Psoas muscle (tissue), 8 donors: Measurements from ENCODE around the gene ATP10B. TPM values are rescaled to one million over a fixed set of nuclear protein-coding genes. Genes with fewer than 3 reads are reported as not detected.

Source experiments
- ATAC-seq, 4 donors: fragments of 200-7000 bp; cut with Tn5 transposase; one replicate each; pipeline ENCODE4 v1.9.1; 2020; ENCODE audit warnings: moderate library complexity in 3 of 4, mild to moderate bottlenecking in 2 of 4
- DNase-seq, 2 donors: peaks; one replicate each; pipeline ENCODE4 v3.0.0-alpha.2; 2020
- H3K27ac ChIP-seq: fragments of 200-600 bp; one replicate; pipeline ENCODE4 v1.8.0; 2022
- H3K27me3 ChIP-seq, 3 donors: fragments of 200-600 bp in 1 of 3; one replicate each; pipeline versions ENCODE4 v1.6.1 to v1.8.0; 2013 to 2022; ENCODE audit warnings: low read length in 2 of 3, mild to moderate bottlenecking in 2 of 3, moderate library complexity in 1 of 3; ENCODE audit not compliant: insufficient read depth in 3 of 3
- H3K36me3 ChIP-seq, 2 donors: fragments of 200-600 bp in 1 of 2; one replicate each; pipeline versions ENCODE4 v1.6.1 to v1.8.0; 2013 to 2022; ENCODE audit warnings: low read depth in 1 of 2, mild to moderate bottlenecking in 1 of 2, moderate library complexity in 1 of 2; ENCODE audit not compliant: insufficient read depth in 1 of 2
- H3K4me1 ChIP-seq: fragments of 200-600 bp; one replicate; pipeline ENCODE4 v1.8.0; 2022
- H3K4me3 ChIP-seq: fragments of 200-600 bp; one replicate; pipeline ENCODE4 v1.8.0; 2022; ENCODE audit warnings: mild to moderate bottlenecking
- H3K9me3 ChIP-seq: fragments of 200-600 bp; one replicate; pipeline ENCODE4 v1.8.0; 2022
- CTCF ChIP-seq: fragments of 200-600 bp; IDR thresholded peaks from one replicate; pipeline ENCODE4 v1.8.0; 2022; ENCODE audit warnings: antibody characterized with exemption
- WGBS, 3 donors: extraction: QIAGEN DNeasy Blood & Tissue Kit; methylation state at CpG; one replicate each; pipeline versions ENCODE4 v1.1.6 to v1.1.7; 2013; 5-methylcytosine and 5-hydroxymethylcytosine counted together
- intact Hi-C, 2 donors: fragments of 100-400 bp; cut with DNase I; formaldehyde crosslinking; loops; one replicate each; pipeline versions ENCODE4 v1.11.0 to v1.14.2; 2022
- polyA plus RNA-seq, 3 donors: library from polyadenylated mRNA; stranded (reverse); fragments of 200-250 nt; gene quantifications; one replicate each; pipeline ENCODE4 v1.2.3, GENCODE V29; 2013
- total RNA-seq, 4 donors: library from RNA; stranded (reverse); fragmentation: NEBNext Ultra II Directional in 2 of 4; extraction: Animal tissue kit (Norgen Biotek cat#: 25700) in 2 of 4; gene quantifications; one replicate each; pipeline versions ENCODE4 v1.2.1 to v1.2.4, GENCODE V29; 2021 to 2023
- donor health status: healthy with polysubstance abuse.
- donor health status: DM: no; HTN: no; CAD: no; lungs with moderate emphysema.
- donor health status: Bipolar disorder and iron deficiency.
- donor health status: healthy.
- donor health status: DM: yes; HTN: yes; CAD: no.
- donor health status: DM: no; HTN: no; CAD: no.
- donor health status: DM: no; HTN: no; CAD: no.
- donor health status: DM: yes; HTN: yes; CAD: no.

ATP10B gene
- total and polyA plus RNA-seq, 7 donors, result 0.01 to 0.04 TPM; not detected in 5

GRCh38 chr5:160799184-160799583, 52.8 kb downstream of the ATP10B start:
- Histone ChIP-seq H3K27ac (no peak overlapping the region), H3K4me1 (no peaks in the 10 kb centered on the region), H3K4me3 (no peak overlapping the region), H3K36me3 (no peaks in the 10 kb centered on the region), H3K9me3 (no peaks in the 10 kb centered on the region), H3K27me3 (no peaks in the 10 kb centered on the region)
- WGBS, 3 donors, result 63 to 75% (median 67%) methylated on average over 4 of the region's 4 CpGs
- ATAC-seq (no peak), DNase-seq (no peak)
- intact Hi-C loops, result no loop called here
- TF ChIP-seq CTCF, result no peak

GRCh38 chr5:160797020-160797419, 55.0 kb downstream of the ATP10B start:
- no peaks in the 10 kb centered on the region for H3K9me3 ChIP-seq
- no peak for TF ChIP-seq CTCF
- intact Hi-C loops, result no loop called here
- H3K27ac ChIP-seq, result no peak overlapping the region
- ATAC-seq (no peak), DNase-seq (no peak)
- H3K27me3 ChIP-seq, result no peaks in the 10 kb centered on the region
- 63 to 66% (median 64%) methylated on average over 4 of the region's 4 CpGs for WGBS, 3 donors
- no peaks in the 10 kb centered on the region for H3K4me1 ChIP-seq
- H3K4me3 ChIP-seq, result no peak overlapping the region
- H3K36me3 ChIP-seq, result no peaks in the 10 kb centered on the region

GRCh38 chr5:160793530-160793899, 58.5 kb downstream of the ATP10B start:
- Histone ChIP-seq H3K27me3 (peaks cover 0 to 2% (median 0%) of the 10 kb centered on the region in 3 donors), H3K4me1 (no peaks in the 10 kb centered on the region), H3K9me3 (no peaks in the 10 kb centered on the region), H3K4me3 (no peak overlapping the region), H3K36me3 (no peaks in the 10 kb centered on the region), H3K27ac (no peak overlapping the region)
- 94% methylated on average over 2 of the region's 2 CpGs for WGBS, 3 donors
- ATAC-seq (no peak), DNase-seq (no peak)
- TF ChIP-seq CTCF, result no peak
- intact Hi-C loops, result no loop called here

GRCh38 chr5:160792732-160793529, 59.1 kb downstream of the ATP10B start:
- intact Hi-C loops, result no loop called here
- H3K27me3 ChIP-seq, result peaks cover 0 to 2% (median 0%) of the 10 kb centered on the region in 3 donors
- WGBS, 3 donors, result 77 to 84% (median 84%) methylated on average over 7 of the region's 7 CpGs
- H3K36me3 ChIP-seq, result no peaks in the 10 kb centered on the region
- H3K9me3 ChIP-seq, result no peaks in the 10 kb centered on the region
- no peak for ATAC-seq
- no peak overlapping the region for H3K4me3 ChIP-seq
- DNase-seq, result no peak
- TF ChIP-seq CTCF, result no peak
- H3K4me1 ChIP-seq, result no peaks in the 10 kb centered on the region
- no peak overlapping the region for H3K27ac ChIP-seq

GRCh38 chr5:160792281-160792680, 59.7 kb downstream of the ATP10B start:
- TF ChIP-seq CTCF, result no peak
- Histone ChIP-seq H3K27me3 (peaks cover 0 to 2% (median 0%) of the 10 kb centered on the region in 3 donors), H3K36me3 (no peaks in the 10 kb centered on the region), H3K9me3 (no peaks in the 10 kb centered on the region), H3K27ac (no peak overlapping the region), H3K4me1 (no peaks in the 10 kb centered on the region), H3K4me3 (no peak overlapping the region)
- intact Hi-C loops, result no loop called here
- DNase-seq (no peak), ATAC-seq (no peak)
- WGBS, 3 donors, result 80 to 82% (median 82%) methylated on average over 2 of the region's 2 CpGs
